ENCODE results near the gene ARID2. TPM values are rescaled to one million over a fixed set of nuclear protein-coding genes. Genes with fewer than 3 reads are reported as not detected.

The ARID2 gene
- polyA plus RNA-seq, 1 donor from 2014 or later: 20.6 TPM

DNA sequence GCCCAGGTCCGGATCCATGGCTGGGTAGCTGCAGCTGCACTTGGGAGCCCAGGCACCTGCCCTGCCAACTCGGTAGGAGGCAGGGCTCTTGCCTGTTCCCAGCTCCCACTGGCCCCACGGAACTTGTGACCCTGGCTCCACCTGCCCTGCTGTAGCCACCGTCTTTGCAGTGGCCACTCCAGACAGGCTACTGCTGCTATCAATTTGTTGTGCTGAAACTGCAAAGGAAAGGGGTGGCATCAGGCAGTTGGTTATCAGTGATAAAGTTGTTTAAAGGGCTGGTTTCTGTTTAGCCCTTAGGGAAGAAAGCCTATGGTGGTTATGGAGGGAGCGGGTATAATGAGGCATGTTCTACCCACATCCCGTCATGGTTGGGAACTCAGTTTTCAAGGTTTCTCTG, 32.1 kb upstream of the ARID2 start:
- H3K9ac ChIP-seq (ENCODE audit: low read length): no peak overlapping the region
- H3K9me3 ChIP-seq (ENCODE audit: low read length): no peaks in the 10 kb centered on the region
- no peaks in the 10 kb centered on the region for H3K36me3 ChIP-seq (ENCODE audit: insufficient read depth, low read length)
- H3K27ac ChIP-seq (ENCODE audit: low read length): no peak overlapping the region
- no peak overlapping the region for H2AFZ ChIP-seq (ENCODE audit: low read depth, low read length)
- no peaks in the 10 kb centered on the region for H4K20me1 ChIP-seq (ENCODE audit: insufficient read depth)
- no peaks in the 10 kb centered on the region for H3K79me2 ChIP-seq (replicated peaks; ENCODE audit: insufficient read depth, low read length)
- no peak for TF ChIP-seq SMC3 (conservative IDR thresholded peaks at IDR 0.05; ENCODE audit: poor library complexity)
- TF ChIP-seq EZH2 (IDR thresholded peaks at IDR 0.05; ENCODE audit: borderline replicate concordance, insufficient read depth, low read length, poor library complexity, severe bottlenecking): no peak
- TF ChIP-seq, protein P1, sequence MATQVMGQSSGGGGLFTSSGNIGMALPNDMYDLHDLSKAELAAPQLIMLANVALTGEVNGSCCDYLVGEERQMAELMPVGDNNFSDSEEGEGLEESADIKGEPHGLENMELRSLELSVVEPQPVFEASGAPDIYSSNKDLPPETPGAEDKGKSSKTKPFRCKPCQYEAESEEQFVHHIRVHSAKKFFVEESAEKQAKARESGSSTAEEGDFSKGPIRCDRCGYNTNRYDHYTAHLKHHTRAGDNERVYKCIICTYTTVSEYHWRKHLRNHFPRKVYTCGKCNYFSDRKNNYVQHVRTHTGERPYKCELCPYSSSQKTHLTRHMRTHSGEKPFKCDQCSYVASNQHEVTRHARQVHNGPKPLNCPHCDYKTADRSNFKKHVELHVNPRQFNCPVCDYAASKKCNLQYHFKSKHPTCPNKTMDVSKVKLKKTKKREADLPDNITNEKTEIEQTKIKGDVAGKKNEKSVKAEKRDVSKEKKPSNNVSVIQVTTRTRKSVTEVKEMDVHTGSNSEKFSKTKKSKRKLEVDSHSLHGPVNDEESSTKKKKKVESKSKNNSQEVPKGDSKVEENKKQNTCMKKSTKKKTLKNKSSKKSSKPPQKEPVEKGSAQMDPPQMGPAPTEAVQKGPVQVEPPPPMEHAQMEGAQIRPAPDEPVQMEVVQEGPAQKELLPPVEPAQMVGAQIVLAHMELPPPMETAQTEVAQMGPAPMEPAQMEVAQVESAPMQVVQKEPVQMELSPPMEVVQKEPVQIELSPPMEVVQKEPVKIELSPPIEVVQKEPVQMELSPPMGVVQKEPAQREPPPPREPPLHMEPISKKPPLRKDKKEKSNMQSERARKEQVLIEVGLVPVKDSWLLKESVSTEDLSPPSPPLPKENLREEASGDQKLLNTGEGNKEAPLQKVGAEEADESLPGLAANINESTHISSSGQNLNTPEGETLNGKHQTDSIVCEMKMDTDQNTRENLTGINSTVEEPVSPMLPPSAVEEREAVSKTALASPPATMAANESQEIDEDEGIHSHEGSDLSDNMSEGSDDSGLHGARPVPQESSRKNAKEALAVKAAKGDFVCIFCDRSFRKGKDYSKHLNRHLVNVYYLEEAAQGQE (IDR thresholded peaks at IDR 0.05; ENCODE audit: borderline replicate concordance): no peak
- no peak for TF ChIP-seq POLR2AphosphoS5 (IDR thresholded peaks at IDR 0.05)
- no peak for TF ChIP-seq EP300 (conservative IDR thresholded peaks at IDR 0.05; ENCODE audit: poor library complexity, severe bottlenecking)
- TF ChIP-seq RAD21 (conservative IDR thresholded peaks at IDR 0.05): no peak
- TF ChIP-seq TAF1 (IDR thresholded peaks at IDR 0.05; ENCODE audit: low read depth): no peak
- no peak for TF ChIP-seq MXI1 (conservative IDR thresholded peaks at IDR 0.05; ENCODE audit: poor library complexity, severe bottlenecking)
- TF ChIP-seq, protein P2, sequence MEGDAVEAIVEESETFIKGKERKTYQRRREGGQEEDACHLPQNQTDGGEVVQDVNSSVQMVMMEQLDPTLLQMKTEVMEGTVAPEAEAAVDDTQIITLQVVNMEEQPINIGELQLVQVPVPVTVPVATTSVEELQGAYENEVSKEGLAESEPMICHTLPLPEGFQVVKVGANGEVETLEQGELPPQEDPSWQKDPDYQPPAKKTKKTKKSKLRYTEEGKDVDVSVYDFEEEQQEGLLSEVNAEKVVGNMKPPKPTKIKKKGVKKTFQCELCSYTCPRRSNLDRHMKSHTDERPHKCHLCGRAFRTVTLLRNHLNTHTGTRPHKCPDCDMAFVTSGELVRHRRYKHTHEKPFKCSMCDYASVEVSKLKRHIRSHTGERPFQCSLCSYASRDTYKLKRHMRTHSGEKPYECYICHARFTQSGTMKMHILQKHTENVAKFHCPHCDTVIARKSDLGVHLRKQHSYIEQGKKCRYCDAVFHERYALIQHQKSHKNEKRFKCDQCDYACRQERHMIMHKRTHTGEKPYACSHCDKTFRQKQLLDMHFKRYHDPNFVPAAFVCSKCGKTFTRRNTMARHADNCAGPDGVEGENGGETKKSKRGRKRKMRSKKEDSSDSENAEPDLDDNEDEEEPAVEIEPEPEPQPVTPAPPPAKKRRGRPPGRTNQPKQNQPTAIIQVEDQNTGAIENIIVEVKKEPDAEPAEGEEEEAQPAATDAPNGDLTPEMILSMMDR (IDR thresholded peaks at IDR 0.05; ENCODE audit: poor library complexity, severe bottlenecking): no peak
- no peaks in the 10 kb centered on the region for H3F3A ChIP-seq (ENCODE audit: insufficient read depth, low read length, poor library complexity, severe bottlenecking)
- no peaks in the 10 kb centered on the region for H3K9me2 ChIP-seq (ENCODE audit: insufficient read depth, low read length)
- no peak overlapping the region for H3K4me2 ChIP-seq (ENCODE audit: low read length)
- no peak overlapping the region for H3K4me3 ChIP-seq (ENCODE audit: low read length)
- H3K27me3 ChIP-seq (ENCODE audit: insufficient read depth, low read depth, low read length): no peaks in the 10 kb centered on the region

DNA sequence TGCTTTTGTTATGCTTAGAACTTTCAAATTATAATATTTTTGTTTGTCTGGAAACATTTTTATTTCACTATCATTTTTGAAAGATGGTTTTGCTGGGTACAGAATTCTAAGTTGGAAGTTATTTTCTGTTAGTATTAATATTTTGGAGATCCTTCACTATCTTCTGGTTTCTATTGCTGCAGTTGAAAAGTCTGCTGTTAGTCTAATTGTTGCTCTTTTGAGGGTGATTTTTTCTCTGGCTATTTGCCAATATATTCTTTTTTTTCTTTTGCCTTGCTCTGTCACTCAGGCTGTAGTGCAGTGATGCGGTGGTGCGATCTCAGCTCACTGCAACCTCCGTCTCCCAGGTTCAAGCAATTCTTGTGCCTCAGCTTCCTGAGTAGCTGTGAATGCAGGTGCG, 28.2 kb upstream of the ARID2 start:
- H3K36me3 ChIP-seq (ENCODE audit: insufficient read depth, low read length): no peaks in the 10 kb centered on the region
- no peaks in the 10 kb centered on the region for H3K9me2 ChIP-seq (ENCODE audit: insufficient read depth, low read length)
- no peaks in the 10 kb centered on the region for H3F3A ChIP-seq (ENCODE audit: insufficient read depth, low read length, poor library complexity, severe bottlenecking)
- no peak for TF ChIP-seq MXI1 (conservative IDR thresholded peaks at IDR 0.05; ENCODE audit: poor library complexity, severe bottlenecking)
- no peak for TF ChIP-seq POLR2AphosphoS5 (IDR thresholded peaks at IDR 0.05)
- no peak for TF ChIP-seq EZH2 (IDR thresholded peaks at IDR 0.05; ENCODE audit: borderline replicate concordance, insufficient read depth, low read length, poor library complexity, severe bottlenecking)
- TF ChIP-seq TAF1 (IDR thresholded peaks at IDR 0.05; ENCODE audit: low read depth): no peak
- TF ChIP-seq SMC3 (conservative IDR thresholded peaks at IDR 0.05; ENCODE audit: poor library complexity): no peak
- TF ChIP-seq RAD21 (conservative IDR thresholded peaks at IDR 0.05): no peak
- TF ChIP-seq, protein P1 (IDR thresholded peaks at IDR 0.05; ENCODE audit: borderline replicate concordance): no peak
- TF ChIP-seq, protein P2 (IDR thresholded peaks at IDR 0.05; ENCODE audit: poor library complexity, severe bottlenecking): no peak
- no peak for TF ChIP-seq EP300 (conservative IDR thresholded peaks at IDR 0.05; ENCODE audit: poor library complexity, severe bottlenecking)
- no peak overlapping the region for H3K9ac ChIP-seq (ENCODE audit: low read length)
- H3K27ac ChIP-seq (ENCODE audit: low read length): no peak overlapping the region
- H2AFZ ChIP-seq (ENCODE audit: low read depth, low read length): no peak overlapping the region
- no peak overlapping the region for H3K4me3 ChIP-seq (ENCODE audit: low read length)
- H3K9me3 ChIP-seq (ENCODE audit: low read length): no peaks in the 10 kb centered on the region
- H3K79me2 ChIP-seq (replicated peaks; ENCODE audit: insufficient read depth, low read length): no peaks in the 10 kb centered on the region
- H4K20me1 ChIP-seq (ENCODE audit: insufficient read depth): no peaks in the 10 kb centered on the region
- H3K4me2 ChIP-seq (ENCODE audit: low read length): no peak overlapping the region
- H3K27me3 ChIP-seq (ENCODE audit: insufficient read depth, low read depth, low read length): no peaks in the 10 kb centered on the region

Measured in neural cell (in vitro differentiated cells).